KMS-11 (cell line): Measurements from ENCODE around the gene HTR5A.

Source experiments
- H2AFZ ChIP-seq: fragments of 200-600 bp; sonication (generic); 2 replicates; pipeline ENCODE4 v1.6.1; 2016; ENCODE audit warnings: antibody characterized with exemption, mixed run types, low read depth
- H3K27ac ChIP-seq: fragments of 200-600 bp; sonication (generic); 2 replicates; pipeline ENCODE4 v1.6.1; 2016; ENCODE audit warnings: mild to moderate bottlenecking, mixed run types
- H3K27me3 ChIP-seq: fragments of 200-600 bp; sonication (generic); 2 replicates; pipeline ENCODE4 v1.6.1; 2017; ENCODE audit warnings: mild to moderate bottlenecking, low read depth, mixed run types, moderate library complexity; ENCODE audit not compliant: insufficient read depth
- H3K36me3 ChIP-seq: fragments of 200-600 bp; sonication (generic); 2 replicates; pipeline ENCODE4 v1.6.1; 2017; ENCODE audit warnings: mild to moderate bottlenecking, mixed run types; ENCODE audit not compliant: insufficient read depth
- H3K4me1 ChIP-seq: fragments of 200-600 bp; sonication (generic); 2 replicates; pipeline ENCODE4 v1.6.1; 2016; ENCODE audit warnings: mild to moderate bottlenecking, low read depth, mixed run types; ENCODE audit not compliant: poor library complexity, severe bottlenecking
- H3K4me2 ChIP-seq: fragments of 200-600 bp; sonication (generic); 2 replicates; pipeline ENCODE4 v1.7.0; 2016; ENCODE audit warnings: mild to moderate bottlenecking, mixed run types
- H3K4me3 ChIP-seq: fragments of 200-600 bp; sonication (generic); IDR thresholded peaks from 2 replicates; pipeline ENCODE4 v1.6.1; 2017; ENCODE audit warnings: low read depth, low read length, mixed read lengths; ENCODE audit not compliant: insufficient read depth
- H3K79me2 ChIP-seq: fragments of 200-600 bp; sonication (generic); 2 replicates; pipeline ENCODE4 v1.6.1; 2016; ENCODE audit warnings: low read depth, mixed run types; ENCODE audit not compliant: insufficient read depth
- H3K9ac ChIP-seq: fragments of 200-600 bp; sonication (generic); 2 replicates; pipeline ENCODE4 v1.6.1; 2016; ENCODE audit warnings: mild to moderate bottlenecking, mixed run types
- H4K20me1 ChIP-seq: fragments of 200-600 bp; sonication (generic); 2 replicates; pipeline ENCODE4 v1.6.1; 2016; ENCODE audit warnings: mild to moderate bottlenecking, mixed run types; ENCODE audit not compliant: insufficient read depth
- CTCF ChIP-seq: fragments of 200-600 bp; sonication (generic); conservative IDR thresholded peaks from 2 replicates; pipeline ENCODE4 v1.6.1; 2017; ENCODE audit warnings: low read depth, mild to moderate bottlenecking, antibody characterized with exemption, low read length, moderate library complexity, mixed read lengths

HTR5A gene

GRCh38 chr7:155123413-155123812 lies 53.3 kb downstream of the HTR5A start:
- TF ChIP-seq CTCF: no peak
- H4K20me1 ChIP-seq: no peaks in the 10 kb centered on the region

GRCh38 chr7:155124706-155125105 lies 54.6 kb downstream of the HTR5A start:
- H3K79me2 ChIP-seq: no peaks in the 10 kb centered on the region
- H4K20me1 ChIP-seq: no peaks in the 10 kb centered on the region
- TF ChIP-seq CTCF: no peak
- H2AFZ ChIP-seq: no peak overlapping the region
- H3K27ac ChIP-seq: no peak overlapping the region
- H3K36me3 ChIP-seq: no peaks in the 10 kb centered on the region
- H3K4me2 ChIP-seq: no peak overlapping the region
- peaks cover 18% of the 10 kb centered on the region for H3K4me1 ChIP-seq
- no peak overlapping the region for H3K4me3 ChIP-seq
- H3K27me3 ChIP-seq: no peaks in the 10 kb centered on the region
- H3K9ac ChIP-seq: no peak overlapping the region

More at GRCh38 chr7:155123413-155123812, 53.3 kb downstream of the HTR5A start:
- H3K9ac ChIP-seq: peak overlapping the region; percentile 15; the same call in 1 of the 2 replicates
- H3K36me3 ChIP-seq: no peaks in the 10 kb centered on the region
- no peaks in the 10 kb centered on the region for H3K27me3 ChIP-seq
- H3K4me2 ChIP-seq: peak overlapping the region; percentile 56
- peak overlapping the region; percentile 66 for H3K27ac ChIP-seq
- peaks cover 18% of the 10 kb centered on the region for H3K4me1 ChIP-seq
- no peaks in the 10 kb centered on the region for H3K79me2 ChIP-seq
- peak overlapping the region; percentile 33; the same call in 1 of the 2 replicates for H2AFZ ChIP-seq
- no peak overlapping the region for H3K4me3 ChIP-seq

GRCh38 chr7:155129186-155129585 lies 59.1 kb downstream of the HTR5A start:
- no peak overlapping the region for H3K27ac ChIP-seq
- H2AFZ ChIP-seq: no peak overlapping the region
- no peaks in the 10 kb centered on the region for H3K36me3 ChIP-seq
- no peak overlapping the region for H3K9ac ChIP-seq
- H4K20me1 ChIP-seq: no peaks in the 10 kb centered on the region
- no peaks in the 10 kb centered on the region for H3K4me1 ChIP-seq
- no peaks in the 10 kb centered on the region for H3K27me3 ChIP-seq
- no peak overlapping the region for H3K4me3 ChIP-seq
- H3K79me2 ChIP-seq: no peaks in the 10 kb centered on the region
- H3K4me2 ChIP-seq: no peak overlapping the region
- no peak for TF ChIP-seq CTCF

- no peaks in the 10 kb centered on the region for H3K79me2 ChIP-seq
- no peak overlapping the region for H3K9ac ChIP-seq
- no peaks in the 10 kb centered on the region for H3K36me3 ChIP-seq
Measured at GRCh38 chr7:155129789-155130188, 59.7 kb downstream of the HTR5A start.

More at GRCh38 chr7:155129789-155130188, 59.7 kb downstream of the HTR5A start:
- no peak overlapping the region for H2AFZ ChIP-seq
- no peak overlapping the region for H3K4me3 ChIP-seq
- no peak for TF ChIP-seq CTCF
- no peak overlapping the region for H3K27ac ChIP-seq
- H3K4me2 ChIP-seq: no peak overlapping the region
- no peaks in the 10 kb centered on the region for H4K20me1 ChIP-seq
- H3K27me3 ChIP-seq: no peaks in the 10 kb centered on the region
- no peaks in the 10 kb centered on the region for H3K4me1 ChIP-seq
